HG03025 (cell line): ENCODE results near the gene PPP4R2.
"Not testable (repeated sequence)": the region's sequence is repeated elsewhere in the genome, so short reads cannot be mapped to it uniquely, and the experiment has no call there.

Experiments used
- ATAC-seq: cut with Tn5 transposase; IDR thresholded peaks from one replicate; pipeline ENCODE4 v1.9.1; 2021; ENCODE audit warnings: mild to moderate bottlenecking, moderate library complexity; ENCODE audit not compliant: unreplicated experiment, low FRiP score

PPP4R2 gene

DNA sequence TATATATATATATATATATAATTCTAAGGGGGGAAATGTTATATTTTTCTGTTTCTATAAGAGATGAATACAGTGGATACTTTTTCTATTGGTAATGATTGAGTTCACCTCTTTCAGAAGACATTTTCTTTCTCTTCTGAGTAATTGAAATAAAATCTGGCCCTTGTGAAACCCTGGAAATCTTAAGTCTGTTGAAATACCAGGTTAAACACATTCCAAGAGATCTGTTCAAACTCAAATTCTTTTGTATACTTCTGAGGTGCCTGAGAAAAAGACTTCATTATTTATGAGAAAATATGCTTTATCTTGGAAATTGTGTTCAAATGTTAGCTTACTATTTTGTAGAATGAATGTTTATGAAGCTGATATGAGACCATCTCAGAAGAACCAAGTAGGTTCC, 69.6 kb downstream of the PPP4R2 start:
- not testable (repeated sequence) for ATAC-seq

DNA sequence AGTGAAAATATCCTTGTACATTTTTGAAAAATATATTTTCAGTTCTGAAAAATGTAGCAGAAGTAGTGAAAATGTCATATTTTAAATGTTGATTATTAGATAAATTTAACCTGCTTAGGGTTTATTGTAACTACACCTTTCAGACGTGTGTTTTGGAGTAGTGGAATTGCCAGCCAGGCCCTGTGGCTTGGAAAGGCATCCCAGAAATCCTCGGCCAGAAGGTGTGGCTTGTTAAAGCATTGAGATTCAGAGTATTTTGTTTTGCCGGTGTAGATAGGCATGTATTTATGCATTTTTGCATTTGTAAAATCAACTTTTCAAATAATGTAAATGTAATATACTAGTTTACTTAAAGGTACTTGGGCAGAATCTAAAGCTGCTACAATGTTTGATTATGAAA, 71.8 kb downstream of the PPP4R2 start:
- no peak for ATAC-seq

DNA sequence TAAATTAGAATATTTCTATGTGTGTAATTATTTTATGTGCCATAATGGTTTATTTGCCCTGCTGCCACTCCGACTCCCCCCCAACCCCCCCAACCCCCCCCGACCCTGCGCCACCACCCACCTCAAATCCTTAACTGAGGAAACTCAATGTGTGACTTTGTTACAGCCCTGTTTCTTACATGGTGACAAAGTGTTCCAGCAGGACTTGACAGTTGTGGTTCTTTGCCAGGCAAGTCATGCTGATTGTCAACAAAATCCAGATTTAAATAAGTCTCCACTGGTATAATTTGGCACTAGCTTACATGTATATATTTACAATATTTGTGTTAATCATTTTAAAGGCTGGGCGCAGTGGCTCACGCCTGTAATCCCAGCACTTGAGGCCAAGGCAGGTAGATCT, 72.6 kb downstream of the PPP4R2 start:
- no peak for ATAC-seq

GRCh38 chr3:73069775-73070444, 73.3 kb downstream of the PPP4R2 start:
- ATAC-seq = no peak

GRCh38 chr3:73070675-73071575, 74.3 kb downstream of the PPP4R2 start:
- ATAC-seq = no peak

GRCh38 chr3:73071952-73072351, 75.3 kb downstream of the PPP4R2 start:
- no peak for ATAC-seq

DNA sequence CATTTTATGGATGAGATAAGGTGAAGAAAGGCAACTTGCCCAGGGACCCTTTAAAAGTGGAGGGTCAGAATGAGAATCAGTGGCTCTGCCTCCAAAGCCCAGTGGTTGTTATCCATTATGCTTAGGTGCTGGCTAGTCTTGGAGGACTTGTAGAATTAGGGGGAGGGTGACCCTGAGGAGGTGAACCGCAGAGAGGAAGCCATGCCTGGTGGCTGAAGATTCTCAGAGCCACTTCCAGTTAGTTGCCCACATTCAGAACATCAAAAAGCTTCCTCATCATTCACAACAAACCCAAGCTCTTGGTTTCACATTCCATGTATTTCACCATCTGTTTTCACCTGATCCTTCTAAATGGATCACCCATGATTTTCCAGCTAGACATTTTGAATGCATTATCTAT, 76.0 kb downstream of the PPP4R2 start:
- ATAC-seq = no peak

- no peak for ATAC-seq
These were observed 76.6 kb downstream of the PPP4R2 start for GRCh38 chr3:73073091-73073707.

GRCh38 chr3:73074781-73075180, 78.2 kb downstream of the PPP4R2 start:
- no peak for ATAC-seq

DNA sequence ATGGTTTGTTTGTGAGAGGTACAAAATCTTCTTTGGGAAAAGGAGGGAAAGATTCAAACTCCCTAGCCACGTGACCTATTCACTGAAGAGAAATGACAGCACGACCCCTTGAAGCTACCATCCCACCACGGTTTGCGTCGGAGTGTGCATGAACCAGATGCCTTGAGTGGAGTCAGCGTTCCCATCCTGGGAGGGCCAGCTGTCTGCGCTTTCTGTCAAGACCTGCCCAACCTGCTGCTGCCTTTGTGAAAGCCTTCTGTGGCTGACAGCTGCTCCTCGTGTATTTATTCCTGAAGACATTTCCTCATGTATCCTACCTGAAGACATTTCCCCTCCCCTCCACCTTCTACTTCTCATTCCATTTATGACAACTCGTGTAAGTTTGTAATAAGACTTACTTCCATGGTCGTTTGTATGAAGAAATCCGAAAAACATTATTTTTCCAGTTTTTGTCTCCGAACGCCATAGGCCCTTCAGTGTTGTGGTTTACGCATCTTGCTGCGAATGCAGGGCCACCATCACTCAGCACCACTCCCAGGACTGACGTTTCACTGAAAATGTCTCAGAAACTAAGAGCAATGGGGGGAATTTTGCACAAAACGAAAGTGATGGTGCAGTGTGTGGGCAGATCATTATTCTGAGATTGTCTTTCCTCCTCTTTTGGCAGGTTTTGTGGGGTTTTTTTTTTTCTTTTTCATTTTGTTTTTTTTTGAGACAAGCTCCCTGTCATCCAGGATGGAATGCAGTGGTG, 83.8 kb downstream of the PPP4R2 start:
- no peak for ATAC-seq

DNA sequence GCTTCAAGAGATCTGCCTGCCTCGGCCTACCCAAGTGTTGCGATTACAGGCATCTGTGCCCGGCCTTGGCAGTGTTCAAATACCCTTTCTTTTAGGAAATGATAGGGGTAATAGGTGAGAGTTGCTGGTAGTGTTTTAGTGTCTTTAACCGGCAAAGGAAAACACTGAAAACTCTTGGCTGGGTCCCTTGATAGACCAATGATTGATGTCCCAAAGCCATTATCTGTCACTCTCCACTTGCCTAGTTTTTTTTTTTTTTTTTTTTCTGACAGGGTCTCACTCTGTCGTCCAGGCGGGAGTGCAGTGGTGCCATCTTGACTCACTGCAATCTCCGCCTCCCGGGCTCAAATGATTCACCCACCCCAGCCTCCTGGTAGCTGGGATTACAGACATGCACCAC, 84.5 kb downstream of the PPP4R2 start:
- ATAC-seq = no peak

DNA sequence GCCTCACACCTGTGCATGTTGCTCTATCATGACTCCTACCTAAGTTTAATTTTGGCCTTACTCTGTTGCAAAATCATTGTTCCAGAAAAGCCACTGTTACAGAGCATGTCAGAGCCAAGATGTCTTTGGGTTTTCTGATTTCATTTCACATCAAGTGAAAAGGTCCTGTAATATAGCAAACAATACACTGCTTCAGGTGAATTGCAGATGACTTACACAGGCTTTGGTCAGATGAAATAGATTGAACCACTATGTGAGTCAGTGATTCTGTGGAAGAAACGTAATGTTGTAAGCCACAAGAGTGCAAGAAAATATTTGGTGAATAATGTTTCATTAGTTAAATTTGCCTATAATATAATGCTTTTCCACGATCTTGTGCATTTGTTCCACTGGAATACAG, 87.6 kb downstream of the PPP4R2 start:
- ATAC-seq = no peak

- ATAC-seq = no peak
These were observed 89.5 kb downstream of the PPP4R2 start for GRCh38 chr3:73086071-73086494.

- no peak for ATAC-seq
These were observed 97.5 kb downstream of the PPP4R2 start for GRCh38 chr3:73094129-73094528.

DNA sequence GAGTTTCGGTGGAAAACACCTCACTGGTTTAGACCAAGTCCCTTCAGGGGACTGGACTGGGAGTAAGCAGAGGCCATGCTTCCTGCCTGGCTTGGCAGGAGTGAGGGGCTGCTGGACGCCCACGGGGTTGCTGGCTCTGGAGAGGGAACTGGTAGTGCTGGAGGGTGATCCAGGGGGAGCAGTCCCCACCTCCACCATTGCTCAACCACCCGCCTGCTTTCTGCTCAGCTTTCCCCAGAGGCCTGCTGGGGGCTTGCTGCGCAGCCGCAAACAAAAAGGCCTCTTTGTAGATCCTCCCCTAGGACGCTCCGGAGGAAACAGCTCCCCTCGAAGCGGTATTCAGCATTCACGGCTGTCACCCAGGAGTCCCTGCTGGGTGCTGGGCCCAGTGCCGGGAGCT, 98.3 kb downstream of the PPP4R2 start:
- ATAC-seq = no peak

DNA sequence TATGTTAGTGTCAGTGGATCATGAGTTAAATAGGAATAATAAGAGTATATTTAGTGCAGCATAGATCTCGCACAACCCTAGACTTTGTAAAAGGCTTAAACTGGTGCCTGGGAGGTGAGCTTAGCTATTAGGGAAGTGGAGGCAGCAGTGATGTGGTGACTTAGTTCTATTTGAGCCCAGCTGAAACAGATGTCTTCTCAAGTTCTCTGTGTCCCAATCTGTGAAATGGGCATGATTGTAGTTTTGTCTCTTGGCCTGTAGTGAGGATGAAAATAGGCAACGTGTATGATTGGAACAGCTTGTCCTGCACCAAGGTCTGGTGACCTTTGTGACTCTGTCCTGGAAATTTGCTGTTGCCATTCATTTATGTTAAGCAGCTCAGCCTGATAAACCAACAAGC, 99.6 kb downstream of the PPP4R2 start:
- no peak for ATAC-seq

GRCh38 chr3:73098026-73098425, 101.4 kb downstream of the PPP4R2 start:
- no peak for ATAC-seq

DNA sequence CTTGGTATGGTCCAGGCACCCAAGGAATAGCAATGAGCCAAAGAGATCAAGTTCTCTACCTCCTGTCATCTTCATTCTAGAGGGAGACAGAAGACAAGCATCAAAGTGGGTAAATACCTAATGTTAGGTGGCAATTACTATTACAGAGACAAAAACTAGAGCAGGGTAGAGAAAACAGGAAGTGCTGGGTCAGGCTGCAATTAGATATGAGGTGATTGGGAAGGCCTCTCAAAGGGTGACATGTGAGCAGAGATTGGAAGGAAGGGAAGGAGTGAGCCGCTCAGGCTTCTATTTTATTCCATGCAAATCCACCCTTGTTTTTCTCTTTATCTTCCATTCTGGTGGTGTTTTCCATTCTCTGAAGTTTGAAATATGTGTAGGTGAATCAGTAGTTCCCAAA, 102.3 kb downstream of the PPP4R2 start:
- no peak for ATAC-seq

GRCh38 chr3:73100741-73101559, 104.3 kb downstream of the PPP4R2 start:
- ATAC-seq = peak; percentile 86

- ATAC-seq = no peak
These were observed 105.3 kb downstream of the PPP4R2 start for GRCh38 chr3:73101881-73102280.
